Calu3 (cell line): ENCODE results near the gene HMOX1. TPM values are rescaled to one million over a fixed set of nuclear protein-coding genes. Genes with fewer than 3 reads are reported as not detected.
"Not testable (repeated sequence)": the region's sequence is repeated elsewhere in the genome, so short reads cannot be mapped to it uniquely, and the experiment has no call there.

Experiments used
- BruUV-seq: library from RNA; stranded (reverse); fragments of 400-500 nt; replicated peaks from 2 replicates; lab custom pipeline; 2021; lab: Mats Ljungman, UMichigan
- CTCF ChIA-PET: fragments of 300-600 bp; sonication (Branson Sonifier 250); formaldehyde crosslinking; loops from one replicate; lab custom pipeline; 2022; ENCODE audit warnings: antibody characterized with exemption; lab: Charles Lee
- DNase-seq: peaks from one replicate; pipeline ENCODE4 v3.0.0; 2022
- H3K27ac Mint-ChIP-seq: one replicate; pipeline ENCODE4 v1.8.0; 2022; ENCODE audit warnings: mixed read lengths; ENCODE audit not compliant: unreplicated experiment
- H3K27me3 Mint-ChIP-seq: one replicate; pipeline ENCODE4 v1.8.0; 2022; ENCODE audit warnings: mixed read lengths; ENCODE audit not compliant: unreplicated experiment
- H3K36me3 Mint-ChIP-seq: one replicate; pipeline ENCODE4 v1.8.0; 2022; ENCODE audit warnings: mild to moderate bottlenecking, moderate library complexity, mixed read lengths; ENCODE audit not compliant: insufficient read depth, unreplicated experiment
- H3K4me1 Mint-ChIP-seq: one replicate; pipeline ENCODE4 v1.8.0; 2022; ENCODE audit warnings: mild to moderate bottlenecking, low read depth, mixed read lengths; ENCODE audit not compliant: unreplicated experiment
- H3K4me3 Mint-ChIP-seq: one replicate; pipeline ENCODE4 v1.8.0; 2022; ENCODE audit warnings: mild to moderate bottlenecking, low read depth, moderate library complexity, mixed read lengths; ENCODE audit not compliant: unreplicated experiment
- H3K9me3 Mint-ChIP-seq: one replicate; pipeline ENCODE4 v1.8.0; 2022; ENCODE audit warnings: low read depth, mixed read lengths; ENCODE audit not compliant: unreplicated experiment
- CTCF ChIP-seq: fragments of 200-600 bp; IDR thresholded peaks from one replicate; pipeline ENCODE4 v1.8.0; 2022; ENCODE audit warnings: antibody characterized with exemption; ENCODE audit not compliant: unreplicated experiment
- intact Hi-C: fragments of 100-400 bp; cut with micrococcal nuclease; formaldehyde crosslinking; loops from one replicate; pipeline ENCODE4 v1.10.0; 2022; ENCODE audit not compliant: unreplicated experiment
- total RNA-seq: library from RNA; stranded (reverse); gene quantifications from 2 replicates; pipeline ENCODE4 v1.2.3, GENCODE V29; 2022

The HMOX1 gene
- total RNA-seq, 1 experiment from 2014 or later, result 0.85 TPM

DNA sequence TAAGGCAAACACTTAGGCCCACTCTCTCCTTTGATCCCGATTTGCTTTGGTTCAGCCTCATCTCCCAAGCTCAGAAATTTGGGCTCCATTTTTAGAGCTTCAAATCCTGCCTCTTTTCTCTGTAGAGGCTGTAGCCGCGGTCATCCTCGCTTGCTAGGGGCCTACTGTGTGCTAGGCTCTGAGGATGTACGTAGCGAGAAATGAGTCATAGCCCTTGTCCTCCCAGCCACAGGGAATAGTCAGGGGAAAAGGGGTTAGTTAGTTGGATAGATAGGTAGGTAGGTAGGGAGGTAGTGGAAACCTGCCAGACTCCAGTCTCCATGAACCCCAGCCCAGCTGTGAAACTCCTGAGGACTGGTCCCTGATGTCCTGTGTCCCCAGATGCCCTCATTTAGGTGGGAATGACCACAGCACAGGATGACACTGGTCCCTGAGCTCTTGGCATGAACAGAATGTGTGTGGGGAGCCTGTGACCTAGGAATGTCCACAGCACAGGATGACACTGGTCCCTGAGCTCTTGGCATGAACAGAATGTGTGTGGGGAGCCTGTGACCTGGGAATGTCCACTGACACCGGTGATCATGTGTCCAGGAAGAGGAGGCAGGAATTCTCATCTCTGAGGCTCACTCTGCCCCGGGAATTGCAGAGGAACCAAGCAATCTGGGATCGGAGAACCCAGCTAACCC, 21.4 kb upstream of the HMOX1 start:
- Mint-ChIP-seq H3K4me3 (no peak overlapping the region), H3K9me3 (no peaks in the 10 kb centered on the region), H3K27ac (no peak overlapping the region), H3K27me3 (no peaks in the 10 kb centered on the region), H3K4me1 (no peaks in the 10 kb centered on the region), H3K36me3 (no peaks in the 10 kb centered on the region)
- no peak for DNase-seq
- intact Hi-C loops, result no loop called here
- no peak for TF ChIP-seq CTCF
- no TSS peak for BruUV-seq
- CTCF ChIA-PET, result no interaction called here

DNA sequence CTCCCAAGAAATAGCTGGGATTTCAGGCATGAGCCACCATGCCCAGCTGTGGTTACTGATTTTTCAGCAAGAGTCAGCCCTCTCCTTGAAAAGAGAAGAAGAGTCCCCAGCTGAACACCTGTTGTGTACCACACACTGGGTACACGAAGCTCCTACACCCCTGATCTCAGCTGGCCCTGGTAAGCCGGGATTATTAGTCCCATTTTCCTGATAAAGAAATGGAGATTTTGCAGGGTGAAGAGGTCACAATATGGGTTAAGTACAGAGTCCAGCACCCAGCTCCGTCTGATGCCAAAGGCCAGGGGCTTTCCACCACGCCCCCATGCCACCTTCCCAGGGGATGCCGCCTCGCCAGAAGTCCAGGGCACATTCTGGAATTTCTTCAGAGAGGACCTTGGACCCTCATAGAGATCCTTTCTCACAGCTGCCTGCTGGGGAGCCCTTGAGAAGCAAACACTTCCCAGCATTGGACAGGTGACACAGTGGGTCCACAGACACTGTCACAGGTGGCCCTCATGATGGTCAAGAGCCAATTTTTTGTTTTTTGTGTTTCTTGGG, 19.8 kb upstream of the HMOX1 start:
- Mint-ChIP-seq H3K4me1 (peaks cover 4% of the 10 kb centered on the region), H3K36me3 (no peaks in the 10 kb centered on the region), H3K27ac (no peak overlapping the region), H3K27me3 (no peaks in the 10 kb centered on the region), H3K4me3 (no peak overlapping the region), H3K9me3 (no peaks in the 10 kb centered on the region)
- CTCF ChIA-PET, result no interaction called here
- no peak for TF ChIP-seq CTCF
- intact Hi-C loops, result no loop called here
- no peak for DNase-seq
- no TSS peak for BruUV-seq

DNA sequence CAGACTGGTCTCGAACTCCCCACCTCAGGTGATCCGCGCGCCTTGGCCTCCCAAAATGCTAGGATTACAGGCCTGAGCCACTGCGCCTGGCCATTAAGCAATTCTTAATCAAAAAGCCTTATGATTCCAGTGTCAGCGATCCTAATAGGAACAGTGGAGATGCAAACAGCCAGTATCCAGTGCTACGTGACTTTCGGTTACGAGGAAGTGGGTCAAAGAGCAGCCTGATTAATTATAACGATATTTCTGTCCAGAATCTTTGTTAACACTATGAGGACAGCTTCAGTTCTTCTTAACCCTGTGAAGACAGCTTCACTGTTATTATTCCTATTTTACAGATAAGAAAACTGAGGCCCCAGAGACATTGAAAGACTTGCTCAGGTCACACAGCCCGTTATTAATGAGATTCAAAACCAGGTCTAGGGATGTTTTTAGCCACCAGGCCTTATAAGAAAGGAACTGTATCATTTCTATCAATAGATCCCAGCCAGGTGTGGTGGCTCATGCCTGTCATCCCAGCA, 17.3 kb upstream of the HMOX1 start:
- H3K27me3 Mint-ChIP-seq, result no peaks in the 10 kb centered on the region
- H3K27ac Mint-ChIP-seq, result no peak overlapping the region
- BruUV-seq, result no TSS peak
- intact Hi-C loops, result no loop called here
- no peaks in the 10 kb centered on the region for H3K9me3 Mint-ChIP-seq
- DNase-seq, result no peak
- TF ChIP-seq CTCF, result no peak
- H3K4me3 Mint-ChIP-seq, result no peak overlapping the region
- peaks cover 8% of the 10 kb centered on the region for H3K4me1 Mint-ChIP-seq
- CTCF ChIA-PET, result no interaction called here
- H3K36me3 Mint-ChIP-seq, result no peaks in the 10 kb centered on the region

DNA sequence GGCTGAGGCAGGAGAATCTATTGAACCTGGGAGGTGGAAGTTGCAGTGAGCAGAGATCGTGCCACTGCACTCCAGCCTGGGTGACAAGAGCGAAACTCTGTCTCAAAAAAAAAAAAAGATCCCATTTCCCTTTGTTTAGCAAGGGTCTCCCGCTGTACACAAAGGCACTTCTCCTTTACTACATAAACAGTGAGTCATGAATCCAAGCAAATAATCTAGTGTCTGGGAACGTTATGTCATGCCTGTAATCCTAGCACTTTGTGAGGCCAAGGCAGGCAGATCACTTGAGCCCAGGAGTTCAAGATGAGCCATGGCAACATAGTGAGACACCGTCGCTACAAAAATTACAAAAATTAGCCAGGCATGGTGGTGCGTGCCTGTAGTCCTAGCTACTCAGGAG, 16.7 kb upstream of the HMOX1 start:
- CTCF ChIA-PET, intact Hi-C loops, H3K9me3 Mint-ChIP-seq: not testable (repeated sequence)

More for the DNA sequence above, 16.7 kb upstream of the HMOX1 start:
- not testable (repeated sequence) for BruUV-seq, H3K27me3 Mint-ChIP-seq, H3K4me3 Mint-ChIP-seq, H3K4me1 Mint-ChIP-seq, DNase-seq, H3K36me3 Mint-ChIP-seq, H3K27ac Mint-ChIP-seq
